GM18951 (cell line): ENCODE measurements around the gene SNX20.
A peak's percentile ranks its signal among the peaks of the same experiment; 100 is the strongest.

ENCODE experiments used
- POLR2A ChIP-seq: IDR thresholded peaks from 4 replicates; pipeline ENCODE4 v1.6.1; 2011; ENCODE audit warnings: mild to moderate bottlenecking; ENCODE audit not compliant: insufficient read length, insufficient read depth; ENCODE audit errors: extremely low read depth
- in situ Hi-C: fragments of 300-500 bp; cut with MboI; formaldehyde crosslinking; loops from one replicate; pipeline ENCODE4 v1.12.0; 2022; ENCODE audit warnings: low sequenced_read_pairs, mixed read lengths, inconsistent platforms; ENCODE audit not compliant: unreplicated experiment

The SNX20 gene, protein sequence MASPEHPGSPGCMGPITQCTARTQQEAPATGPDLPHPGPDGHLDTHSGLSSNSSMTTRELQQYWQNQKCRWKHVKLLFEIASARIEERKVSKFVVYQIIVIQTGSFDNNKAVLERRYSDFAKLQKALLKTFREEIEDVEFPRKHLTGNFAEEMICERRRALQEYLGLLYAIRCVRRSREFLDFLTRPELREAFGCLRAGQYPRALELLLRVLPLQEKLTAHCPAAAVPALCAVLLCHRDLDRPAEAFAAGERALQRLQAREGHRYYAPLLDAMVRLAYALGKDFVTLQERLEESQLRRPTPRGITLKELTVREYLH

DNA sequence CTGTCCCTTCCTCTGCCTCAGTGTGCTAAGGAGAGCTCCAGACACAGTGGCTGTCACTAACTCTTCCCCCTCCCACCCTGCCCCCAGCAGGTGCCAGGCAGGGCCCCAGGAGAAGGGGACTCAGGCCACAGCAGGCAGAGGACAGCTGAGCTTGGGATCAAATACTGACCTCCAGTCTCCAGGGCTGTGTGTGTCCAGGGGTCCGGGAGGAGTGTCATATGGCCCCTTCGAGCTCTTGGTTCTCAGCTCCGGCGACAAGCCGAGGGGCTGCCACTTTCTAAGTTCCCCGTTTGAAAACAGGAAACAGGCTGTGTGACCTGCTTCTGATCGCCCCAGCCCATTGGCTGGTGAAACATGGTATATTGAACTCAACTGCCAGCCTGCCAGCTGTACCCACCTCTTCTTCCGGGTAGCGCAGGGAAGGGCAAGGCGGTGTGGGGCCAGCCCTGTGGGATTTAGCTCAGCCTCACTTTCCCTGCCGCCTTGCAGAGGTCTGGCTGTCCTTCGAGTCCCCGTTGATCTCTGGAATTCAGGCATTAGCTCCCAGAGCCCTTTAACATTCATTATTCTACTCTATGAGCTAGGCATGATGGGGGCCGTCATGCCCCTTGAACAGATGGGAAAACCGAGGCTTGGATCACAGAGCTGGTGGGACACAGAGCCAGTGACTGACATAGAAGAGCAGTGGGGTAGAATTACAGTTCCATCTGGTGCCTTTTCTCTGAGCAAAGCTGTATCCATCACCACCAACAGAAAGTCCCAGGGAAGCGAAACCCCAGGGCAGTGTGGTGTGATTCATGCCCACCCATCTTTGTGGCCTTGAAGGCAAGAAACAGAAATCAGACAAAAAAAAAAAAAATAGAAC lies at the start of gene SNX20:
Gene SNX20 (minus strand): TSS at position 292 of the 865 bp plus-strand sequence. CDS start 3,786 bp downstream, outside the sequence.
- peak; percentile 67 for TF ChIP-seq POLR2A
- in situ Hi-C loops, result no loop called here

DNA sequence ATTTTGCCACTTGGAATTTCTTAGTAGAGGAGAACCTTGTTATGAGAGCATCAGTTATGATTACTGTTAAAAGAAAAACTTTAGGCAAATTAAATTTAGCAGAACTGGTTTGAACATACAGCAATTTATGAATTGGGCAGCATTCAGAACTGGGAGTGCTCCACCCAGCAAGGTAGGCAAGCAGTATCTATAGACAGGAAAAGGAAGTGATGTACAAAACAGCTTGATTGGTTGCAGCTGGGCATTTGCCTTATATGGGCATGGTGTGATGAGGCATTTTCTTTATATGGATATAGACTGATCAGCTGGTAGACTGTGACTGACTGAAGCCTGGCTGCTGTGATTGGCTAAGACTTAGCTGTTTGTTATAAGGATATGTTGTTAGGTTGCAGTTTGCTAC lies 43.2 kb upstream of the SNX20 start:
- in situ Hi-C loops, result no loop called here
- no peak for TF ChIP-seq POLR2A

DNA sequence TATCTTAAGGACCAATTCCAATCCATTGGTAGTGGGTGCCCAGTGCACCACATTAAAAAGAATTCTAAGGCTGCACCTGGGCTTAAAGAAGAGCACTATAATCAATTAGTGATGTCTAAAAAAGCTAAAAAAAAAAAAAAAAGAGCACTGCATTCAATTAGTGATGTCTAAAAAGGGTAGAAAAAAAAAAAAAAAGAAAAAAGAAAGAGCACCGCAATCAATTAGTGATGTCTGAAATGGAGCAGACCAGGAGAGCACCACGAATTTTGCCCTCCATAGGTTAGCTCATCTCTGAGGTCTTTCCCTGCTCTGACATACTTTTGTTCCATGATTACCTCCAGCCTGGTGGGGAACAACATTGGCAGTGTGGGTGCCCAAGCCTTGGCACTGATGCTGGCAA lies 41.8 kb upstream of the SNX20 start:
- in situ Hi-C loops, result no loop called here
- TF ChIP-seq POLR2A, result no peak

DNA sequence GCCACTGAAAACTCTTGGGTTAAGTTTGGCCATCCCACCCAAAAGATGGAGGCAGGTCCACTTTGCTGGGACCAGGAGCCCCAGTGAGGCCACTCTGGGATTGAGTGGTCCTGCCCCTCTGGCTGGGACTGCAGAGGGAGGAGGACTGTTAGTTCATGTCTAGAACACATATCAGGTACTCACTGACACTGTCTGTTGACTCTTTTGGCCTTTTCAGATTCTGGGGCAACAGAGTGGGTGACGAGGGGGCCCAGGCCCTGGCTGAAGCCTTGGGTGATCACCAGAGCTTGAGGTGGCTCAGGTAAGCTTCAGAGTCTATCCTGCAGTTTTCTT lies 41.3 kb upstream of the SNX20 start:
- in situ Hi-C loops, result no loop called here
- TF ChIP-seq POLR2A, result no peak

DNA sequence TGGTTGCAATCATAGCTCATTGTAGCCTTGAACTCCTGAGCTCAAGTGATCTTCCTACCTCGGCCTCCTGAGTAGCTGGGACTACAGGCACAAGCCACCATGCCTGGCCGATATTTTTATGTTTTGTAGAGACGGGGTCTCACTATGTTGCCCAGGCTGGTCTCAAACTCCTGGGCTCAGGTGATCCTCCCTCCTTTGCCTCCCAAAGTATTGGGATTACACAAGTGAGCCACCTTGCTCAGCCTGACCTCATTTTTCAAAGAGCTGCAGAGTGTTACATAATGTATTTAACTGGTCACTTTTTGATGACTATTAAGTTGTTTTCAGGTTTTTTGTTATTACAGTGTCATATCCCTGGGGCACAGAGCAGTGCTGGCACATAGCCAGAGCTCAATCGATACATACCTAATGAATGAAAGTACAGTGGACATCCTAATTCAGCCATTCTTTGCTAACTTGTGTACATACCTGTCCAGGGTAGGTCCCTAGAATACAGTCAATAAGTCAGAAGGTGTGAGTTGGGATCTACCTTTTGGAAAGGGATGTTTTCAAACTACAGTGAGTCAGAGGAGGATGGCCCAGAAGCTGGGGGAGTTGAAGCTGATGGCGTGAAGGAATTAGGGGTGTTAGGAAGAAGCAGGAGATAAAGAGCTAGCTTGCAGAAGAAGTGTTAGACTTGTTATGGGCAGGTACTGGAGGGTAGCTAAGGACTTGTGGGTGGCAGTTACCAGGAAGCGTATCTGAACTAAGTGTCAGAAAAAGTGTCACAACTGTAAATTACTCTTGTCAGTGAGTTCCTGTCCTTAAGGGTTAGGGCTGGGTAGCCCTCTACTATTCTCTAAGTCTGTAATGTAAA lies 40.7 kb upstream of the SNX20 start:
- TF ChIP-seq POLR2A, result no peak
- in situ Hi-C loops, result no loop called here

DNA sequence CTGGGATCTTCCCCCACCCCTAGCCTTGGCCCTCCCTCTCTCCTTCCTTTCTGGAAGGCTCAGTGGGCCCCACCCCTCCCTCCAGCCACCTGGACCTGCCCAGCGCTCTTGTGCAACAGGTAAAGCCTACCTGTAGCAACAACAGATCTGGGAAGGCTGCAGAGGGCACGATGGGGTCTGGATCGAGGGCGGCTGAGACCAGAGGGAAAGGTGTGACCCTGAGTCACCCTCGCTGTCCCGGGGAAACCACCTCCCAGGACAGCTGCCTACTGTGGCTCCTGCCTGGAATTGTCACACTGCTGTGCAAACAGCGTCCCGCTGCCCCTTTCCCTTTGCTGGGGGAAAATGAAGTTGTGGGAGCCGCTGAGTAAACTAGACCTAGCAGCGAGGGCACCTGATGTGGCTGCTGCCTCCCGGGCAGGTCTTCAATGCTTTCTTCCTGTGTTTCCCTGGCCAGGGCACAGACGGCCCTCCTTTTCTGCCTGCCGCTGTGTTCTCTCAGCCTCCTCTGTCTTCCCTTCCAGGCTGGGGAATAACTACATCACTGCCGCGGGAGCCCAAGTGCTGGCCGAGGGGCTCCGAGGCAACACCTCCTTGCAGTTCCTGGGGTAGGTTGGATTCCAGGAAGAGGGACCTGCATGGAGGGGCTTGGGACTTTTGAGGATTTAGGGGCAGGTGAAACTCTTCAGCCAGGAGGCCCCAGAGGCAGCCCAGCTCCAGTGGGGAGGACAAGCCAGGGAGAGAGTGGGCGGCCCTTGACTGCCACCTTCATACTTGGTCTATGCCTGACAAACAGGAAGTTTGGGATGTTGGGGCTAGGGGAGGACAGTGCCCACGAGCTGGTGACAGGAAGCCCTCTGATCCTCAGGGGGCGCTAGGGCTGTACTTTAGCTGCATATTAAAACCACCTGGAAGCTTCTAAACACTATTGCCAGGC lies 38.6 kb upstream of the SNX20 start:
- no peak for TF ChIP-seq POLR2A
- in situ Hi-C loops, result no loop called here

DNA sequence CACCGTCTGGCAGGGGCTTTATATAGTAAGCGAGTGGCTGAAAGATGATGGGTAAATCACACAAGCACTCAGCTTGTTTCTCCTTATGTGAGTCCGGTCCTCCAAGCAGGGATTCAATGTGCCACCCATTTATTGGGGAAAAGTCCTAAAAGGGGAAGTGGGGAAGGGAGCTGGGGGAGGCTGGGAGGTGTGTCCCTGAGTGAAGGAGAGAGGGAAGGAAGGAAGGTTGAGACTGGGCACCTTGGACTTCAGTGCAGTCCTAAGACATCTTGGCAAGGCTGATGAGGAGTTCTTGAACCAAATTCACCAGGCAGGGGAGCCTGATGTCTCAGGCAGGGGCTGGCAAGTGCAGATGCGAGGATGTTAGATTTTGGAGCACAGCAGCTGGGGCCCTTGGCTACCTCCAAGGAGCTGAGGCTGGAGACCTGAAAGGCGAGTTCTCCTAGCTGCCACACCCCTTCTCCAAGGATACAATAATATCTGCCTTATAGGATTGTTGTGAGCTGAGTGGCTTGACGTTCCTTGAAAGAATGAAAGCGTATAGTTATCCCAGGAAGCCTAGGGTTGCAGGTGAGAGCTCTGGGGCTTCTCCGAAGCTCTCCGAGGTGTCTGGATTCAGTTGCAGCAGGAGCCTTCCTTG lies 37.8 kb upstream of the SNX20 start:
- TF ChIP-seq POLR2A, result no peak
- in situ Hi-C loops, result no loop called here

DNA sequence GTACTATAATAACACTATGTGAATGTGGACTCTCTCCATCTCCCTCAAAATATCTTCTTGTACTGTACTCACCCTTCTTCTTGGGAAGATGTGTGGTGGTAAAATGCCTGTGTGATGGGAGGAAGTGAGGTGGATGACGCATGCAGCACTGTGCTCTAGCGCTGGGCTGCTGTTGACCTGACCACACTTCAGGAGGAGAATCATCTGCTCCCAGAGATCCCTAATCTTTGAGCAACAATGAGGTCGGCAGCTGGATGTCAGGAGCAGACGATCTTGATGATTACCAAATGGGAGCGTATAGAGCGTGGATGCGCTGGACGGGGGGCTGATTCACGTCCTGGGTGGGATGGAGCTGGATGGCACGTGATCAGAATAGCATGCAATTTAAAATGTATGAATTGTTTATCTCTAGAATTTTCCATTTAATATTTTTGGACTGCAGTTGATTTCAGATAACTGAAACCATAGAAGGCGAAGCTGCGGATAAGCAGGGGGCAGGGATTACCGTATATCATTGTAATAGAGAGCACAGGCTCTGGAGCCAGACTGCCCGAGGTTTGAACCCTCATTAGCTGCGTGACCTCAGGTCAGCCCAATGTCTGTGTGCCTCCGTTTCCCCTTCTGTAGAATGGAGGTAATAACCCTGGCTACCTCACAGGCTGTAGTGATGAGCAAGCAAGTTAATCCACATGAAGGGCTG lies 37.1 kb upstream of the SNX20 start:
- TF ChIP-seq POLR2A, result no peak
- in situ Hi-C loops, result no loop called here

DNA sequence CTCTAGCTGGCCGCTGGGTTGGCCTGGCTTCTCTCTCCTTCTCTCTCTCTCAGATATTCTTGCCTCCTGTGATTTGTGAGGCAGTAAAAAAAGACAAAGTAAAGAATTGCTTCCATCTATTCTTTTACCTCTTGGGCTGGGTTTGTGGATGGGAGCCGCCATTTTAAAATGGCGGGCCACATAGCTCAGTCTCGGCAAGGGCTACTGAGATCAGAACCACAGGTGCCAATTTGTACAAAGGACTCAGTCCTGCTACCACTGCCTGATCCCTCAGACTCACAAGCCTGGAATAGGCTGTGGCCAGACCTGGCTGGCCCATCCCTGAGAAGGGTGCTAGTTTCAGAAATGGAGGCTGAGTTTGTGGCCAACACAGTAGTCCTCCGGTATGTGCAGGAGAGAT lies 36.4 kb upstream of the SNX20 start:
- in situ Hi-C loops, result no loop called here

DNA sequence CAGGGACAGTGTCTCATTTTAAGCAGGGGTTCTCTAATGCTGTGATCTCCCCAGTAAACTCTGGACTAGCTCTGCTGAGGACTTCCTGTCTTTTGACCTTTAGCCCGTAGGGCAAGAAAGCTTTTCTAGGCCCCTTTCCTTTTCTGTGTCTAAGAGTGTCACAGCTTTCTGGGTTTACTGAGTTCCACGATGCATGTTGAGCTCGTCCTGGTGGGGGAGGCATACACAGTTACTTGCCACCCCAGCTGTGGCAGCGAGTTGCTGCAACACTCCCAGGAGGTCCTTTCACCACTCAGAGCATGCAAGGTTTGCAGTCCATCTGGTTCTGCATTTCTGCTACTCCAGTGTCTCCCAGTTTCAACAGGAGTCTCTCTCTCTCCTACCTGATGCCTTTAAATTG lies 36.0 kb upstream of the SNX20 start:
- in situ Hi-C loops, result no loop called here
- TF ChIP-seq POLR2A, result no peak

More for the DNA sequence above, 36.4 kb upstream of the SNX20 start:
- no peak for TF ChIP-seq POLR2A

DNA sequence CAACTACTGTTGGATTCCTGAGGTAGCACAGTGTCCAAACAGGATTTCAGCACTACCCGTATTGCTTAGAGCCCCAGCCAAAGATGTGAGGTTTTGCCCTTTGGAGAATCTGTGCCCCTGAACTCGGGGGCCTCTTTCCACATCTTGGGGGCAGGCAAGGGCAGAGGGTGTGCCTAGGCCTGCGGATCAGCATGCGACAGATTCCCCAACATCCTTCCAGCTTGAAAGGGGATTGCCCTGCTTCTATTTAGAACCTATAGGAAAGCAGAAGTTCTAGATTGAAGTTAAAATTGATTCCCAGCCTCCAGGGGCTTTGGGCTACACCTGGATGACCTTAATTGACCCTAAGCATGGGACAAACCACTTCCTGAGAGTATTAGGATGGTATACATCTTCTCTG lies 31.8 kb upstream of the SNX20 start:
- TF ChIP-seq POLR2A, result no peak
- in situ Hi-C loops, result no loop called here
